Endometrium (tissue), 2 donors: ENCODE data around the gene F12.

ENCODE experiments used
- FAIRE-seq: peaks from 2 replicates; lab custom pipeline; 2012; peaks lifted over from hg19 to GRCh38; lab: Jason Lieb, UNC
- donor health status: control.
- donor health status: control.

F12 gene

GRCh38 chr5:177412603-177413233 lies 3.4 kb upstream of the F12 start:
- no peak for FAIRE-seq

DNA sequence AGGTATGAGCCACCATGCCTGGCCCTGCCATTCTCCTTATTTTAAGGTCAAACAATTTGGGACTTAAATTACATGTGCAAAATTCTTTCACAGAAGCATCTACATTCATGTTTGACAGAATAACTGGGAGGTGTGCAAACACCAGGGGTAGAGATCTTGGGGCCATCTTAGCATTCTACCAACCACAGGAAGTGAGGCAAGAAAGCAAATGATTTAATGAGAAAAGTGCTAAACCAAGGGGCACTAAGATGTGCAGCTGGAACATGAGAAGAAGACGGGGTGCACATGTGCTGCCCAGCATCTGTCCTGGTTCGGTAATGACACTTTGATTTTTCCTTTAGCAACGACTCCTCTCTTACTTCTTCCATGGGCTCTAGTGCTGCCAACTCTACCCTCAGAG lies 1.2 kb upstream of the F12 start:
- FAIRE-seq: no peak

- FAIRE-seq: no peak
These were observed 3.6 kb downstream of the F12 start for GRCh38 chr5:177405805-177406204.

- no peak for FAIRE-seq
These were observed 4.1 kb downstream of the F12 start for GRCh38 chr5:177405312-177405711.

DNA sequence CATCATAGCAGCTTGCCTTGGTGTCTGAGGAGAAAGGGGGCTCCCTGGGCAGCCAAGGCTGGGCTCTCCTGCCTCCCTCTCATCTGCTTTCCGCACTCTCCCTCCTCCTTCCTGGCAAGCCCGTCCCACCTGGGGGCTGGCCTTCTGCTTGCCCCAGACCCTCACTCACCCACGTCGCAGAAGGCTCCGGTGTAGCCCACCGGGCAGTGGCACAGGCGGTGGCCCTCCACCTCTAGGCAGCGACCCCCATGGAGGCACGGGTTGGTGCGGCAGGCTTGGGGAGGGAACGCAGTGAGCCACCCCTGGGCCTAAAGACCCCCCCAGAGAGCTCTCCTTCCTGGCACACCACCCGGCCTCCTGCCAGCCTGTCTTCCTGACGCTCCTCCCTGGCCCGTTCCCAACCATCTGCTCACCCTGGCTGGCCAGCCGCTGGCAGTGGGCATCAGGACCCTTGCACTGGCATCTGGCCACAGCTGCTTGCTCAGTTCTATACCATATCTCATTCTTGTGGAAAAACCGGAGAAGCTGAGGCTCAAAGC lies 4.7 kb downstream of the F12 start:
- FAIRE-seq: no peak

DNA sequence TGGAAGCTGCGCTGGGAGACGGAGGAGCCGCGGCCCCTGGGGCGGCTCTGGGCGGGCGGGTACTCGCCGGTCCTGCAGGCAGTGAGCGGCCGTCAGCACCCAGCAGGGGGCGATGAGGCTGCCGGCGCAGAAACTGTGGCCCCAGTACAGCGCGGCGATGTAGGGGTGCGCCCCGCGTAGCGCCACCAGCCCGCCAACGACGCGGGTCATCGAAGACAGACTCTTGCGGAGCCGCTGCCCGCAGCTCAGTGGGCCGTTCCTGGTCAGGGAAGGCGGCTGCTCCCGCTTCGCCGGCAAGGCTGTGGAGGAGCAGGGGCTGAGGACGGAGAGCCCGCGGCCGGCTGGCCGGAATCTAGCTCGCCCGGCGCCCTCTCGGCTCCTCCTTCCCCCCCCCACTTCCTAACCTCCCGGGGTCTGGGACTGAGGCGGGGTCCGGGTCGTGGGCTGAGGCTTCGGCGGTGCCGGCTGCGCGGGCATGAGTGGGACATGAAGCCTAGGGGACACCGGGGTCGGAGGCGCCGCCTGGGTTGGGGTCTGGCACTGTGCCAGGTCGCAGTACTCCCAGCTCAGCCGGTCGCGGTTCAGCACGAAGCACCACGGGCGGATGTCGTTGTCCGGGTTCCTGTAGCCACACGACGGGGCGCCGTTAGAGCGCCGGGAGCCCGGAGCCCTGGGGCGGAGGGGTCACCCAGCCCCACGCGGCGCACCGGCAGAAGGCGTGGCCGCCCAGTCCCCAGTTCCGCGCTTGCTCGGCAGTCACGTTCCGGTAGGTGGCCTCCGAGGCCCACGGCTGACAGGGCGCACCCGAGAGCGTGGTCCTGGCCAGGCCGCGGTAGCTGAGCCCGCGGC lies 5.3 kb downstream of the F12 start:
- no peak for FAIRE-seq

DNA sequence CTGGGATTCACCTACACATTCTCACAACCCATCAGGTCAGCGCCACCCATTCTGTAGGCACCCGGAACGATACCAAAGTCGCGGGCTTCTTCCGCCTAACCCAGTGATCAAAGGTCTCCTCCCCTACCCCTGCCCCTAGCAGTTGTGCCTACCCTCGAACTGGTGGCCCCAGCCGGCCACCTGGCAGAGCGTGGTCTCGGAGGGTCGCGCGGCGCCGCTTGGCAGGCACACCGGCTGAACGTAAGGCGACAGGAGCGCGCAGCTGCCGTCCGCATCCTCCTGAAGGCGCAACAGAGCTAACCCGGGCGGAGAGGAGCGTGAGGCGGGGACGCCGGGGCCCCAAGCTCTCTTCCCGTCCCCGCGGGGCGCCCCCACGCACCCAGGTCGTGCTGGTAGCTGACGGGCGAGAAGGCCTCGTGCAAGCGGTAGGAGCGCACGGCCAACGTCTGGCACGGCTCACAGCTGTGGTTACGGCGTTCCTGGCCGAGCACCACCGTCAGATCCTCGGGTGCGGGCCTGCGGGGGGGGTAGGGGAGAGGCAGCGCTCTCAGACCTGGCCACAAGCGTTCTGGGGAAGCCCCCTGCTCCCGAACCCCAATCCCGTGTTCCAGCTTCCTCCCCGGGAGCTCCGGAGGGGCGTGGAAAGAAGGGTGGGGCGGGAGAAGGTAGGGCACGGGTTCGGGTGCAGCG lies 6.1 kb downstream of the F12 start:
- FAIRE-seq: no peak

DNA sequence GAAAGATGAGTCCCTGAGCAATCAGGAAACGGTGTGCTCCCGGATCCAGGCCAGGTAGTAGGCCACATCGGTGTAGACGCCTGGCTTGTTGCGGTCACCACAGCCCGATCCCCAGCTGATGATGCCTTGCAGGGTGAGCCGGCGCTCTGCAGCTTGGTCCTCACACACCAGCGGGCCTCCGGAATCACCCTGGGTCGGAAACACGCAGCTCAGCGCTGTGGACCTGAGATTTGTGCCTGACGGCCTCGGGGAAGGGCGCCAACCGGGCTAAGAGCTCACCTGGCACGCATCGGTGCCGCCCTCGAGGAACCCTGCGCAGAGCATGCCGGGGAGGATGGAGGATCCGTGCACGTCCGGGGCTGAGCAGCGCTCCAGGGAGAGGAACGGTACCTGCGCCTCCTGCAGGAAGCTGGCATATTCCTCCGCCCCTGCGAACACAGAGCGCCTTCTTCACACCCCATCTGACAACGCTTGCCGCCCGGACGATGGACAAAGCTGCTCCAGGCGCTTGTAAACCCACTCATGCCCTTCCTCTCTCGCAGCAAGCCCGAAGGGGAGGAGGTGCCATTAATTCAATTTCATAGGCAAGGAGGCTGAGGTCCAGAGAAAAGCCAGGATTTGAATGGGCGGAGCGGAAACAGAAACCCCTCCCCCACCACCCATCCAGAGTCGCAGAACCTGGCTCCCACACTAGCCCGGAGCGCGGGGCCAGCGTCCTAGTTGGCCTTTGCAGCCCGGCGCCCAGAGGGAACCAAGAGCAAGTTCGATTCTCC lies 6.9 kb downstream of the F12 start:
- FAIRE-seq: no peak

- FAIRE-seq: no peak
These were observed 9.1 kb downstream of the F12 start, which contains the start of gene PFN3 for GRCh38 chr5:177399997-177400868. Gene PFN3 (minus strand): TSS chr5:177400661. CDS start chr5:177400576, 85 bp downstream.

DNA sequence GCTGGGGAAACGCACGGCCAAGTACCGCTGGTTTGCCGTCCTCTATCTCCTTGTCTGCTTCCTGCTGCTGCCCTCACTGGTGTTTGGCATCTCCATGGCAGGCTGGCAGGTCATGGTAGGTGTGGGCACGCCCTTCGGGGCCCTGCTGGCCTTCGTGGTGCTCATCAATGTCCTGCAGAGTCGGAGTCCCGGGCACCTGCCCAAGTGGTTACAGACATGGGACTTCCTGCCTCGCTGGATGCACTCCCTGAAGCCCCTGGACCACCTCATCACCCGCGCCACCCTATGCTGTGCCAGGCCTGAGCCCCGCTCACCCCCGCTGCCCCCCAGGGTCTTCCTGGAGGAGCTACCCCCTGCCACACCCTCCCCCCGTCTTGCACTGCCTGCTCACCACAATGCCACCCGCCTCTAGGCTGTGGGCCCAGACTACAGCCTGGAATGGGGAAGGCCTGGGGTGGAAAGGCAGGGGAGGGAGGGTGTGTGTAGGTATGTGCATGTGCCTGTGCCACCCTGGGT lies 11.4 kb downstream of the F12 start:
- FAIRE-seq: no peak

DNA sequence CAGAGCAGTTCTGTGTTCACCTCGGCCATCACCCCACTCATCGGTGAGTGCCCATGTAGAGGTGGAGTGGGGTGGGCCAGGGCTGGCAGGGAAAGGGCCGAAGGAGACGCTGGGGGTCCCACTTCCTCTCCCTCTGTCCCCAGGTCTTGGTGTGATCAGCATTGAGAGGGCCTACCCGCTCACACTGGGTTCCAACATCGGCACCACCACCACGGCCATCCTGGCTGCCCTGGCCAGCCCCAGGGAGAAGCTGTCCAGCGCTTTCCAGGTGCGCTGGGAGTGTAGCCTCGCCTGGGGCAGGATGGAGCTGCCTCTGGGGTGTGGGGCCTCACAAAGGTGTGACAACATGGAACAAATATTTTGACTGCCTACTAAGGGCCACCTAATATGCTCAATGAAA lies 12.6 kb downstream of the F12 start:
- no peak for FAIRE-seq

- no peak for FAIRE-seq
These were observed 13.3 kb downstream of the F12 start for GRCh38 chr5:177396078-177396477.

- FAIRE-seq: no peak
These were observed 15.4 kb downstream of the F12 start for GRCh38 chr5:177393990-177394389.

DNA sequence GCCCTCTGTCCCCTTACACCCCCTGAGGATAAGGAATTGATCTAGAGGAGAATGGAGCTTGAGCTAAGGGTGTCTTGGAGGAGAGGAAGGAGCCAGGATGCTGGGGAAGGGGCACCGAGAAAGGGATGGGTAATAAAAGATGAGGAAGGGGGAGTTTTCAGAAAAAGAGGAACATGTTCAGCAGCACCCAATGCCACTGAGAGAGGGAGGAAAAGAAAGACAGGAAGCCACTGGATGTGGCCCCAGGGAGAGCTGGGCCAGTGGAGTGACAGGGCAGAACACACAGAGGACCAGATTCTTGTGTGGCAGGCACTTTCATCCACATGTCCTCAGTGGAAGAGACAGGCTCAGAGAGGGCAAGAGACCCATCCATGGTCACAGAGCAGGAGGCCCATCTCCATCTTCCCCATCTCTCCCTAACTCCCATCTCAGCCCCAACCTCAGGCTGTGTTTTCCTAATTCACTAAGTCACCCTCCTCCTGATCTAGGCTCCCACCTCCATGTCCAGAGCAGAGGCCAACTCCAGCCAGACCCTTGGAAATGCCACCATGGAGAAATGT lies 16.1 kb downstream of the F12 start:
- FAIRE-seq: no peak

- FAIRE-seq: no peak
These were observed 16.6 kb downstream of the F12 start for GRCh38 chr5:177392765-177393164.

DNA sequence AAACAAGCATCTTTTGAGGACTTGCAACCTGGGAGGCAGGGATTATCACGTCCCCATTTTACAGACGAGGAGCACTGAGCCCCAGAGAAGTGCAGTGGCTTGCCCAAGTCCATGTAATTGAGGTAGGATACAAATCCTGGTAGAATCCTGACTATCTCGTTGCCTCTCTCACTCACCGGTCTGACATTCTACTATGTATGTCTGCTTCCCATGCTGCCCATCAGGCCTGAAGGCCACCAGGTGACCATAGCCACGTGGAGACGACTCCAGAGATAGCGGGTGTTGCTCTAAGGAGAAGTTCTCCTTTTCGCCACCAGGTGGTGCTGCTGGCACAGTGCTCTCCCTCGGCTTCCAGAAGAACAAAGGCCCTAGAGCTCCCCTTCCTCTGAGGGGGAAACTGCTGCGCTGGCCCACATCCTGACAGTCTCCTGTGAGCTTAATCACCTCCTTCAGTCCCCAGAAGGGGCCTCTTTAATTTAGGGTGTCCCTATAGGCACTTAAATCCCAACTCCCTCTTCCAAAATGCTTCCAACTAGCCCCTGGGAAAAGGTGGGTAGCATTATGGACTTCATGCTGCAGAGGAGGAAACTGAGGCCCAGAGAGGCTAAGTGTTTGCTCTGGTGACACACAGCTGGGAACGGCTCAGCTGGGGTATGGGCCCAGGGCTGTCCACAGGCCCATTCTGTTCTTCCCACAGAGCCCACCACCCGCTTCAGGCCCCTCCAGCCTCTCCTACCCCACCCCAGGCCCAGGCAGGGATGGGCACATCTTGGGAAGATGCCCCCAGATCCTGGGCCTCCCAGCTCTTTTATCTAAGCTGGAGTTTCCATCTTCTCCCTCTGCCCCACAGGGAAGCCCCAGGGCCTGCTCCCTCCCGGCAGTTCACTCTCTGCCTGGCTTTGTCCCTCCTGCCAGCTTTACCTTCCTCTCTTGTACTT lies 18.7 kb downstream of the F12 start:
- FAIRE-seq: no peak

DNA sequence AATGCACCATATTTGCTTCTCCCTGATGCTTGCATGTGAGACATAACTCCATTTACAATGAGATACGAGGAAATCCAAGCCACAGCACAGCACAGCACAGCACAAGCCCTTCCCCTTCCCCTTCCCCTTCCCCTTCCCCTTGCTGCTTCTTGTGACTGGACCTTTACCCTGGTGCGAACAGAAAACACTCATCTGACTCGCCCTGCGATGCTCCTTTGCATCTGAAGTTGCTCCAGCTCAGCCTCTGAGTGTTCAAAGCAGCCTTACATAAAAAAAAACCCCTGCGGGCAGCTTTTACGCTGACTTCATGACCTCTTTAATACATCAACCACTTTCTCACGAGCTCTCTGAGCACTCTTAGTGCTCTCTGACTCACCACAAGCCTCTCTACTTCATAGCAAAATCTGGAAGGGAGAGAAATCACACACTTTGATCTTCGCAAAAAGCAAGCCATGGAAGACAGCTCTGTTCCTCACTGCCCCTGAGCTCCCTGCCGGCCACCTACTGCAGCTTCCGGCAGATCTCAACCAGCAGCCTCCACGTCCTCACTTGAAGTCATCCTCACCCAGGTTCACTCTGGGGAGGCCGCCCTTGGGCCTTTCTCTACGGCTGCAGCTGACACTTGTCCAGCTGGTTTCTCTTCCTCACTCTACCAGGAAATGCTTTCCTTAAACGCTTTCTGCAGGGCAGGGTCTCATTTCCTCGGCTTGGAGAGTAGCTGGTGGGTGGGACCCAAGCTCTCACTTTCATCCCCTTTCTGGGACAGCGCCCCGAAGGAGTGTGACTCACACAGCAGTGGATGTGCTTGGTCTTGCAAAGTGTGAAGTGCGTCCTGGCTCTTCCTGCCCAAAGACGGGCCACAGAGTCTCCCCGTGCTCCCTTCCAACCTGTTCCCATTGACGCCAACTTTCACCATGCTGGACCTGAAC lies 19.9 kb downstream of the F12 start:
- no peak for FAIRE-seq

DNA sequence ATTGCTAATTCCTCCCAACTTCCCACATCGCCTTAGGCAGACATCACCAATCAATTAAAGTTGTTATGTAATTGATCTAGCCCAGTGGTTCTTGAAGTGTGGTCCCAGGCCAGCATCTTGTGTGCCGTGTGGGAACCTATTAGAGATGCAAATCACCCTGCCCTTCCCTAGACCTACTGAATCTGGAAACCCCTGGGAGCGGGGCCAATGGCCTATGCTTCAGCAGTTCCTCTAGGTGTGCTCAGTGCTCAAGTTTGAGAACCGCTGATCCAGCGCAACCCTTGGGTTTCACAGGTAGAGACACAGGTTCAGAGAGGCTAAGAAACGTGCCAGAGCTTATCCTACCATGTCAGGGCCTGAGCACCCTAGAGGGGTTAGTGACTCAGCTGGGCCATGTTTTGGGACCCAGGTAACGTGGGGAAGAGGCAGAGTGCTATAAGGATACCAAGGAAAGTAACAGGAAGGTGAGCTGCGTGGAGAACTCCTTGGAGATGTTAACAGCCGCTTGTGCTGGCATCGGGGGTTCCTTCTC lies 20.8 kb downstream of the F12 start:
- FAIRE-seq: no peak
